NCI-H2107 treated with DMSO at 0.1 percent for 48 hours (cell line): ENCODE results near the gene KRR1.

Experiments used
- DNase-seq: peaks from one replicate; lab custom pipeline; 2025; ENCODE audit not compliant: unreplicated experiment; lab: John Stamatoyannopoulos, UW

KRR1 gene

GRCh38 chr12:75511116-75512048 lies at the start of gene KRR1:
Gene KRR1 (minus strand): TSS chr12:75511609. CDS start chr12:75511597, 12 bp downstream.
- peak; percentile 98 for DNase-seq

GRCh38 chr12:75560167-75560566 lies 48.8 kb upstream of the KRR1 start:
- DNase-seq: peak; percentile 49

GRCh38 chr12:75558287-75558686 lies 46.9 kb upstream of the KRR1 start:
- DNase-seq: no peak

- DNase-seq: peak; percentile 17
These were observed 45.0 kb upstream of the KRR1 start for GRCh38 chr12:75556311-75556899.

- no peak for DNase-seq
These were observed 43.1 kb upstream of the KRR1 start for GRCh38 chr12:75554556-75554880.

GRCh38 chr12:75553836-75554555 lies 42.6 kb upstream of the KRR1 start:
- DNase-seq: no peak

- peak; percentile 42 for DNase-seq
These were observed 42.0 kb upstream of the KRR1 start for GRCh38 chr12:75553398-75553797.

GRCh38 chr12:75551477-75551876 lies 40.1 kb upstream of the KRR1 start:
- DNase-seq: no peak

GRCh38 chr12:75550401-75551240 lies 39.2 kb upstream of the KRR1 start:
- DNase-seq: no peak

- no peak for DNase-seq
These were observed 38.6 kb upstream of the KRR1 start for GRCh38 chr12:75549989-75550388.

GRCh38 chr12:75548879-75549278 lies 37.5 kb upstream of the KRR1 start:
- DNase-seq: no peak

GRCh38 chr12:75545636-75546035 lies 34.2 kb upstream of the KRR1 start:
- DNase-seq: no peak

- DNase-seq: no peak
These were observed 32.1 kb upstream of the KRR1 start for GRCh38 chr12:75543529-75543928.

- DNase-seq: no peak
These were observed 31.5 kb upstream of the KRR1 start for GRCh38 chr12:75542942-75543341.

GRCh38 chr12:75539889-75540288 lies 28.5 kb upstream of the KRR1 start:
- DNase-seq: no peak

- no peak for DNase-seq
These were observed 21.8 kb upstream of the KRR1 start for GRCh38 chr12:75533239-75533638.

GRCh38 chr12:75529826-75530225 lies 18.4 kb upstream of the KRR1 start:
- no peak for DNase-seq

GRCh38 chr12:75529316-75529715 lies 17.9 kb upstream of the KRR1 start:
- DNase-seq: no peak

- DNase-seq: no peak
These were observed 17.3 kb upstream of the KRR1 start for GRCh38 chr12:75528692-75529091.

- no peak for DNase-seq
These were observed 16.9 kb upstream of the KRR1 start for GRCh38 chr12:75528272-75528671.
